GM12878 (cell line): ENCODE data around the gene AZGP1. TPM values are rescaled to one million over a fixed set of nuclear protein-coding genes. Genes with fewer than 3 reads are reported as not detected.

Experiments
- ATAC-seq: fragments of 200-7000 bp; cut with Tn5 transposase; 3 replicates; pipeline ENCODE4 v1.9.1; 2020; ENCODE audit warnings: mild to moderate bottlenecking, moderate library complexity
- BruUV-seq: library from RNA; stranded (reverse); fragments of 400-500 nt; replicated peaks from 2 replicates; lab custom pipeline; 2021; lab: Mats Ljungman, UMichigan
- CTCF ChIA-PET: fragments of 300-600 bp; sonication (Branson Sonifier 250); formaldehyde crosslinking; extraction: SDS; loops from one replicate; lab custom pipeline; 2021; ENCODE audit warnings: inconsistent platforms; lab: Yijun Ruan, JAX
- POLR2A ChIA-PET: fragments of 350-600 bp; formaldehyde crosslinking; extraction: SDS; loops from one replicate; lab custom pipeline; 2021; ENCODE audit warnings: inconsistent platforms; lab: Charles Lee
- RAD21 ChIA-PET: fragments of 300-600 bp; sonication (Branson Sonifier 250); formaldehyde crosslinking; loops from one replicate; lab custom pipeline; 2023; ENCODE audit warnings: antibody characterized with exemption; ENCODE audit not compliant: unreplicated experiment; lab: Charles Lee
- SMC1A ChIA-PET: fragments of 300-600 bp; sonication (Branson Sonifier 250); formaldehyde crosslinking; loops from one replicate; lab custom pipeline; 2023; ENCODE audit not compliant: unreplicated experiment, uncharacterized antibody; lab: Charles Lee
- DNase-seq: peaks from one replicate; pipeline ENCODE4 v3.0.0-alpha.2; 2011; ENCODE audit warnings: low read depth, low spot score
- FAIRE-seq: peaks from 3 replicates; lab custom pipeline; 2011; peaks lifted over from hg19 to GRCh38; lab: Jason Lieb, UNC
- H2AFZ ChIP-seq: 2 replicates; pipeline ENCODE4 v1.6.0; 2011; ENCODE audit warnings: low read depth, low read length, control low read depth; ENCODE audit not compliant: control insufficient read depth
- H3K27ac ChIP-seq: 2 replicates; pipeline ENCODE4 v1.5.1; 2011; ENCODE audit warnings: control low read depth; ENCODE audit not compliant: control insufficient read depth, insufficient read depth
- H3K27me3 ChIP-seq, 2 experiments: replicated peaks in 1 of 2; 2 replicates each; pipeline versions ENCODE4 v1.6.0 to v1.6.1; 2011; ENCODE audit warnings: low read length in 1 of 2; ENCODE audit not compliant: control insufficient read depth in 2 of 2, insufficient read depth in 2 of 2
- H3K36me3 ChIP-seq, 2 experiments: 2 replicates each; pipeline ENCODE4 v1.5.1; 2011; ENCODE audit warnings: low read length in 1 of 2; ENCODE audit not compliant: control insufficient read depth in 2 of 2, insufficient read depth in 2 of 2
- H3K4me1 ChIP-seq: 2 replicates; pipeline ENCODE4 v1.6.1; 2011; ENCODE audit warnings: mild to moderate bottlenecking, low read length, moderate library complexity, mixed read lengths; ENCODE audit not compliant: control insufficient read depth, insufficient read depth
- H3K4me2 ChIP-seq: 2 replicates; pipeline ENCODE4 v1.6.0; 2011; ENCODE audit warnings: control low read depth; ENCODE audit not compliant: control insufficient read depth, insufficient read depth
- H3K4me3 ChIP-seq: fragments of 200-600 bp; sonication (generic); 2 replicates; pipeline ENCODE4 v1.5.1; 2016
- H3K79me2 ChIP-seq: 2 replicates; pipeline ENCODE4 v1.6.0; 2011; ENCODE audit warnings: low read length; ENCODE audit not compliant: control insufficient read depth, insufficient read depth
- H3K9ac ChIP-seq: 2 replicates; pipeline ENCODE4 v1.8.0; 2011; ENCODE audit warnings: low read length, control low read depth, mixed read lengths; ENCODE audit not compliant: control insufficient read depth, insufficient read depth
- H3K9me3 ChIP-seq: replicated peaks from 3 replicates; pipeline ENCODE4 v1.5.1; 2011; ENCODE audit warnings: mild to moderate bottlenecking, low read length; ENCODE audit not compliant: control insufficient read depth, insufficient read depth
- H4K20me1 ChIP-seq: 2 replicates; pipeline ENCODE4 v1.6.0; 2011; ENCODE audit not compliant: control insufficient read depth, insufficient read depth
- BCL11A ChIP-seq: IDR thresholded peaks from 2 replicates; pipeline ENCODE4 v1.6.1; 2011; ENCODE audit warnings: low read depth, low read length
- CBFB ChIP-seq: IDR thresholded peaks from 2 replicates; pipeline ENCODE4 v1.6.1; 2016; ENCODE audit warnings: antibody characterized with exemption, low read depth
- CHD4 ChIP-seq: fragments of 200-600 bp; sonication (generic); IDR thresholded peaks from 2 replicates; pipeline ENCODE4 v1.6.1; 2016; ENCODE audit warnings: mild to moderate bottlenecking
- NBN ChIP-seq: fragments of 450-650 bp; IDR thresholded peaks from 2 replicates; pipeline ENCODE4 v1.6.1; 2016
- NR2F1 ChIP-seq: fragments of 450-650 bp; conservative IDR thresholded peaks from 2 replicates; pipeline ENCODE4 v1.6.1; 2017; ENCODE audit warnings: mild to moderate bottlenecking
- WGBS: methylation state at CpG from one replicate; pipeline ENCODE4 v1.1.6; 2016; ENCODE audit warnings: low lambda C conversion rate; ENCODE audit not compliant: insufficient replicate concordance, insufficient coverage; ENCODE audit errors: missing lambda C conversion rate; 5-methylcytosine and 5-hydroxymethylcytosine counted together
- in situ Hi-C: fragments of 300-500 bp; cut with MboI; formaldehyde crosslinking; loops from 9 replicates; pipeline ENCODE4 v1.14.3; 2018; ENCODE audit warnings: mixed read lengths
- intact Hi-C: fragments of 100-400 bp; cut with micrococcal nuclease; formaldehyde crosslinking; loops from one replicate; pipeline ENCODE4 v1.14.2; 2022; ENCODE audit not compliant: unreplicated experiment
- polyA plus RNA-seq, 11 experiments: library from polyadenylated mRNA; depleted of rRNA in 4 of 11; unstranded in 6 of 11; stranded (reverse) in 5 of 11; fragments of >200 nt; fragmentation: Nextera tagmentation in 4 of 11; fragmentation: Illumina TruSeq in 1 of 11; extraction: Ambion mirVana in 4 of 11; extraction: Trizol in 1 of 11; gene quantifications; 1 replicate in 1 of 11; 2 replicates in 10 of 11; pipeline versions ENCODE4 v1.2.1 to v1.2.3, GENCODE V29; 2011 to 2016; ENCODE audit warnings: inconsistent platforms in 2 of 11, missing spikeins in 2 of 11, low read depth in 1 of 11
- total RNA-seq, 4 experiments: library from RNA; depleted of rRNA in 3 of 4; stranded (reverse); fragments of >200 nt in 3 of 4; fragmentation: Illumina TruSeq in 1 of 4; extraction: Trizol in 1 of 4; gene quantifications; 2 replicates each; pipeline versions ENCODE4 v1.2.1 to v1.2.3, GENCODE V29; 2013 to 2021
- TF ChIP-seq, protein P1 (sequence below): IDR thresholded peaks from 2 replicates; pipeline ENCODE4 v1.6.1; 2012; ENCODE audit warnings: low read depth, low read length, improper control_type of control experiment
- TF ChIP-seq, protein P2 (sequence below): IDR thresholded peaks from 2 replicates; pipeline ENCODE4 v1.6.1; 2012; ENCODE audit warnings: low read depth, low read length, improper control_type of control experiment

The AZGP1 gene
- total and polyA plus RNA-seq, 10 of the 15 experiments (the other 5 are each of a cell fraction or from before 2014, with no cell fraction given): 0.18 to 0.64 (median 0.29) TPM; not detected in 5

GRCh38 chr7:99947608-99948007, 28.2 kb downstream of the AZGP1 start:
- POLR2A ChIA-PET: no interaction called here
- ATAC-seq (no peak), FAIRE-seq (no peak), DNase-seq (no peak)
- Histone ChIP-seq H2AFZ (no peak overlapping the region), H3K9ac (no peak overlapping the region), H3K36me3 (no peaks in the 10 kb centered on the region), H3K4me3 (no peak overlapping the region), H3K4me2 (no peak overlapping the region), H3K9me3 (no peaks in the 10 kb centered on the region; the same call in 2 of the 3 replicates), H3K79me2 (no peaks in the 10 kb centered on the region), H3K27ac (no peak overlapping the region), H4K20me1 (no peaks in the 10 kb centered on the region), H3K27me3 (no peaks in the 10 kb centered on the region), H3K4me1 (no peaks in the 10 kb centered on the region)
- in situ Hi-C loops: no loop called here
- TF ChIP-seq, protein P1, sequence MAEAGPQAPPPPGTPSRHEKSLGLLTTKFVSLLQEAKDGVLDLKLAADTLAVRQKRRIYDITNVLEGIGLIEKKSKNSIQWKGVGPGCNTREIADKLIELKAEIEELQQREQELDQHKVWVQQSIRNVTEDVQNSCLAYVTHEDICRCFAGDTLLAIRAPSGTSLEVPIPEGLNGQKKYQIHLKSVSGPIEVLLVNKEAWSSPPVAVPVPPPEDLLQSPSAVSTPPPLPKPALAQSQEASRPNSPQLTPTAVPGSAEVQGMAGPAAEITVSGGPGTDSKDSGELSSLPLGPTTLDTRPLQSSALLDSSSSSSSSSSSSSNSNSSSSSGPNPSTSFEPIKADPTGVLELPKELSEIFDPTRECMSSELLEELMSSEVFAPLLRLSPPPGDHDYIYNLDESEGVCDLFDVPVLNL: no peak
- TF ChIP-seq NBN: no peak
- BruUV-seq: no TSS peak
- CTCF ChIA-PET: interaction anchor here (1.3 kb wide), 1 partner anchor 34 kb away, joined by 4 read pairs; no protein-coding TSS in a partner anchor
- WGBS: 36% methylated on average over 1 of the region's 1 CpG
- intact Hi-C loops: no loop called here
- RAD21 ChIA-PET: no interaction called here
- SMC1A ChIA-PET: no interaction called here

DNA sequence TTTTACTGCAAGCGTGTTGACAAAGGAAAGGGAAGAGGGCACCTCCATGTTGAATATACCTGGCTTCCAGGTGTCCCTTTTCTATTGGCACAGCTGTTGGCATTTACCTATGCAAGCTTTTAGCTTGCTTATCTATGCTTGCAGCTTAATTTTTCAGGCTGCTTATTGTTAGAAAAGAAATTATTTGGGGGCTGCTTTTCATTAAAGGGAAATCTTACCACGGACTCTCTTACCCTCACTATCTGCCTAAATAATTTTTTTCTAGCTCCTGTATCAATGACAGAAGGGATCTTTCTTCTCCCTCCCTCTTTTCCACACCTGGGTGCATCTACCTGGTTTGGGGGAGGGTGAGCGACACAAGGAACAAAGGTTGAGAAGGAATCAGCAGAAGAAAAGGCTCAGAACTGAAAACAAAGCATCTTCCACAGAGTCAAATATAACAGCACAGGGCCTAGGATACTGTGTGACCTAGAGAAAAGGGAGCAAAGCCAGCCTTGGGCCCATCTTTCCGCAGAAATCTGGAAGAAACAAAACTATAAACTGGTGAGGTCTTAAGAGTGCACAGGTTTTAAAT, 31.2 kb downstream of the AZGP1 start:
- no peak overlapping the region for H3K4me2 ChIP-seq
- SMC1A ChIA-PET: no interaction called here
- H2AFZ ChIP-seq: no peak overlapping the region
- no TSS peak for BruUV-seq
- ATAC-seq (no peak), FAIRE-seq (no peak), DNase-seq (no peak)
- H3K27ac ChIP-seq: no peak overlapping the region
- no peaks in the 10 kb centered on the region for H3K4me1 ChIP-seq
- no peaks in the 10 kb centered on the region for H3K27me3 ChIP-seq
- CTCF ChIA-PET: interaction anchor here (1.1 kb wide), 2 partner anchors 47 to 644 kb away, joined by 3 read pairs; no protein-coding TSS in a partner anchor
- RAD21 ChIA-PET: no interaction called here
- POLR2A ChIA-PET: no interaction called here
- in situ Hi-C loops (no loop called here), intact Hi-C loops (no loop called here)
- no peak overlapping the region for H3K9ac ChIP-seq
- no peaks in the 10 kb centered on the region for H4K20me1 ChIP-seq
- no peak overlapping the region for H3K4me3 ChIP-seq
- no peak for TF ChIP-seq CBFB
- no peak for TF ChIP-seq BCL11A
- no peak for TF ChIP-seq NR2F1
- TF ChIP-seq CHD4: no peak
- TF ChIP-seq, protein P2, sequence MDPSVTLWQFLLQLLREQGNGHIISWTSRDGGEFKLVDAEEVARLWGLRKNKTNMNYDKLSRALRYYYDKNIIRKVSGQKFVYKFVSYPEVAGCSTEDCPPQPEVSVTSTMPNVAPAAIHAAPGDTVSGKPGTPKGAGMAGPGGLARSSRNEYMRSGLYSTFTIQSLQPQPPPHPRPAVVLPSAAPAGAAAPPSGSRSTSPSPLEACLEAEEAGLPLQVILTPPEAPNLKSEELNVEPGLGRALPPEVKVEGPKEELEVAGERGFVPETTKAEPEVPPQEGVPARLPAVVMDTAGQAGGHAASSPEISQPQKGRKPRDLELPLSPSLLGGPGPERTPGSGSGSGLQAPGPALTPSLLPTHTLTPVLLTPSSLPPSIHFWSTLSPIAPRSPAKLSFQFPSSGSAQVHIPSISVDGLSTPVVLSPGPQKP: no peak
- no peaks in the 10 kb centered on the region for H3K36me3 ChIP-seq
- H3K79me2 ChIP-seq: no peaks in the 10 kb centered on the region
- no peaks in the 10 kb centered on the region for H3K9me3 ChIP-seq
- 46% methylated on average over 4 of the region's 4 CpGs for WGBS
